H1 (cell line): ENCODE data around the gene EXOC5. TPM values are rescaled to one million over a fixed set of nuclear protein-coding genes. Genes with fewer than 3 reads are reported as not detected.

Source experiments
- CTCF ChIA-PET: fragments of 300-600 bp; sonication (Branson Sonifier 250); formaldehyde crosslinking; loops from one replicate; lab custom pipeline; 2021; ENCODE audit not compliant: partially characterized antibody; lab: Charles Lee
- POLR2A ChIA-PET: fragments of 300-600 bp; sonication (Branson Sonifier 250); formaldehyde crosslinking; loops from one replicate; lab custom pipeline; 2021; ENCODE audit warnings: inconsistent platforms; ENCODE audit not compliant: partially characterized antibody; lab: Charles Lee
- DNase-seq, 2 experiments: peaks; one replicate each; pipeline versions ENCODE4 v3.0.0 to v3.0.0-alpha.2; 2010 to 2022; ENCODE audit warnings: low spot score in 2 of 2, low read depth in 1 of 2, mixed read lengths in 1 of 2
- FAIRE-seq: peaks from 2 replicates; lab custom pipeline; 2011; peaks lifted over from hg19 to GRCh38; lab: Jason Lieb, UNC
- H2AFZ ChIP-seq: 2 replicates; pipeline ENCODE4 v1.8.1; 2012; ENCODE audit warnings: low read length, inconsistent platforms
- H2AK5ac ChIP-seq: 2 replicates; pipeline ENCODE4 v1.6.1; 2013; ENCODE audit warnings: low read depth, low read length
- H2BK120ac ChIP-seq: replicated peaks from 2 replicates; pipeline ENCODE3; 2013; ENCODE audit warnings: low read depth, low read length, inconsistent platforms
- H2BK12ac ChIP-seq: 2 replicates; pipeline ENCODE4 v1.6.1; 2013; ENCODE audit warnings: low read depth, low read length
- H2BK15ac ChIP-seq: 2 replicates; pipeline ENCODE4 v1.6.1; 2013; ENCODE audit warnings: low read length
- H2BK20ac ChIP-seq: 2 replicates; pipeline ENCODE4 v1.6.1; 2013; ENCODE audit warnings: low read length
- H2BK5ac ChIP-seq: 2 replicates; pipeline ENCODE4 v1.6.1; 2013; ENCODE audit warnings: low read depth, low read length
- H3K14ac ChIP-seq: 2 replicates; pipeline ENCODE4 v1.6.1; 2013; ENCODE audit warnings: inconsistent platforms; ENCODE audit not compliant: insufficient read length
- H3K18ac ChIP-seq: 2 replicates; pipeline ENCODE4 v1.6.1; 2013; ENCODE audit warnings: low read length; ENCODE audit errors: extremely low read depth
- H3K23ac ChIP-seq: 2 replicates; pipeline ENCODE4 v1.6.1; 2013; ENCODE audit warnings: inconsistent platforms; ENCODE audit not compliant: insufficient read length
- H3K23me2 ChIP-seq: 2 replicates; pipeline ENCODE4 v1.6.1; 2013; ENCODE audit warnings: low read depth, low read length
- H3K27ac ChIP-seq: 2 replicates; pipeline ENCODE4 v1.6.1; 2011; ENCODE audit warnings: low read depth, low read length, inconsistent platforms
- H3K27me3 ChIP-seq, 4 experiments: replicated peaks in 1 of 4; 1 replicate in 1 of 4; 2 replicates in 3 of 4; pipeline versions ENCODE4 v1.6.1 to v1.8.1; 2011 to 2013; ENCODE audit warnings: low read length in 3 of 4, mild to moderate bottlenecking in 3 of 4, inconsistent platforms in 2 of 4, mixed read lengths in 2 of 4, moderate library complexity in 1 of 4; ENCODE audit not compliant: control insufficient read depth in 3 of 4, insufficient read depth in 3 of 4; ENCODE audit errors: extremely low read depth in 1 of 4
- H3K36me3 ChIP-seq, 4 experiments: 2 replicates each; pipeline versions ENCODE4 v1.6.1 to v1.8.1; 2011 to 2013; ENCODE audit warnings: mild to moderate bottlenecking in 4 of 4, low read length in 3 of 4, moderate library complexity in 2 of 4, control low read depth in 1 of 4, inconsistent platforms in 1 of 4; ENCODE audit not compliant: insufficient read depth in 4 of 4, control insufficient read depth in 2 of 4
- H3K4ac ChIP-seq: replicated peaks from 2 replicates; pipeline ENCODE3; 2013; ENCODE audit warnings: low read length, low read depth, mixed read lengths, inconsistent platforms; ENCODE audit not compliant: insufficient read length
- H3K4me1 ChIP-seq, 4 experiments: replicated peaks in 1 of 4; 1 replicate in 1 of 4; 2 replicates in 3 of 4; pipeline versions ENCODE4 v1.6.1 to v1.8.1; 2011 to 2013; ENCODE audit warnings: low read length in 3 of 4, inconsistent platforms in 2 of 4, mixed read lengths in 1 of 4; ENCODE audit not compliant: insufficient read depth in 4 of 4, control insufficient read depth in 3 of 4
- H3K4me2 ChIP-seq, 2 experiments: 2 replicates each; pipeline versions ENCODE4 v1.6.1 to v1.8.1; 2011 to 2013; ENCODE audit warnings: low read depth in 2 of 2, low read length in 2 of 2, control low read depth in 1 of 2, inconsistent platforms in 1 of 2, mild to moderate bottlenecking in 1 of 2; ENCODE audit not compliant: insufficient read depth in 1 of 2
- H3K4me3 ChIP-seq, 4 experiments: fragments of 200-600, 300-600 bp in 1 of 4; sonication (generic), shearing (Covaris generic), sonication (Bioruptor Twin) in 1 of 4; 2 replicates each; pipeline versions ENCODE4 v1.5.1 to v1.8.1; 2011 to 2016; ENCODE audit warnings: low read length in 4 of 4, low read depth in 3 of 4, control low read depth in 2 of 4, inconsistent platforms in 2 of 4, mild to moderate bottlenecking in 2 of 4, mixed read lengths in 1 of 4, moderate library complexity in 1 of 4; ENCODE audit not compliant: insufficient read depth in 2 of 4; ENCODE audit errors: extremely low read depth in 1 of 4
- H3K56ac ChIP-seq: replicated peaks from 2 replicates; pipeline ENCODE3; 2013; ENCODE audit warnings: low read depth, mild to moderate bottlenecking, mixed read lengths, low read length, inconsistent platforms; ENCODE audit not compliant: insufficient read length
- H3K79me1 ChIP-seq: 2 replicates; pipeline ENCODE4 v1.6.1; 2013; ENCODE audit warnings: low read depth, low read length, control low read depth
- H3K79me2 ChIP-seq, 2 experiments: 2 replicates each; pipeline versions ENCODE4 v1.6.1 to v1.8.1; 2012 to 2013; ENCODE audit warnings: low read length in 2 of 2, mild to moderate bottlenecking in 2 of 2, inconsistent platforms in 1 of 2; ENCODE audit not compliant: insufficient read depth in 2 of 2, control insufficient read depth in 1 of 2
- H3K9ac ChIP-seq, 4 experiments: replicated peaks in 1 of 4; 1 replicate in 1 of 4; 2 replicates in 3 of 4; pipeline versions ENCODE4 v1.6.1 to v1.8.1; 2011 to 2013; ENCODE audit warnings: low read depth in 3 of 4, low read length in 3 of 4, control low read depth in 2 of 4, mild to moderate bottlenecking in 2 of 4, moderate library complexity in 2 of 4, inconsistent platforms in 1 of 4; ENCODE audit errors: extremely low read depth in 1 of 4
- H3K9me3 ChIP-seq, 2 experiments: 2 replicates each; pipeline versions ENCODE4 v1.6.1 to v1.8.1; 2012 to 2013; ENCODE audit warnings: mild to moderate bottlenecking in 2 of 2, moderate library complexity in 2 of 2, control low read depth in 1 of 2, inconsistent platforms in 1 of 2, low read depth in 1 of 2, low read length in 1 of 2, mixed read lengths in 1 of 2; ENCODE audit not compliant: insufficient read depth in 2 of 2
- H4K20me1 ChIP-seq, 2 experiments: replicated peaks in 1 of 2; 2 replicates each; pipeline versions ENCODE3 to v1.8.1; 2011 to 2013; ENCODE audit warnings: inconsistent platforms in 2 of 2, low read length in 2 of 2, mild to moderate bottlenecking in 1 of 2; ENCODE audit not compliant: insufficient read depth in 2 of 2, control insufficient read depth in 1 of 2
- H4K5ac ChIP-seq: 2 replicates; pipeline ENCODE4 v1.6.1; 2013; ENCODE audit warnings: low read length, low read depth, mixed read lengths, inconsistent platforms; ENCODE audit not compliant: insufficient read length
- H4K8ac ChIP-seq: 2 replicates; pipeline ENCODE4 v1.8.0; 2013; ENCODE audit warnings: mild to moderate bottlenecking, moderate library complexity, low read length, inconsistent platforms; ENCODE audit not compliant: insufficient read depth; ENCODE audit errors: extremely low read depth
- H4K91ac ChIP-seq: replicated peaks from 2 replicates; pipeline ENCODE3; 2013; ENCODE audit warnings: low read length, mixed read lengths, inconsistent platforms; ENCODE audit not compliant: insufficient read length
- EGR1 ChIP-seq: IDR thresholded peaks from 2 replicates; pipeline ENCODE4 v1.6.1; 2011; ENCODE audit warnings: low read depth, low read length, borderline replicate concordance
- KDM1A ChIP-seq: fragments of 200-600, 300-600 bp; sonication (generic); IDR thresholded peaks from 2 replicates; pipeline ENCODE4 v1.7.1; 2016; ENCODE audit warnings: mild to moderate bottlenecking, low read length, borderline replicate concordance
- SRF ChIP-seq: IDR thresholded peaks from 2 replicates; pipeline ENCODE4 v1.6.1; 2011; ENCODE audit warnings: mild to moderate bottlenecking, low read depth, low read length, moderate library complexity
- polyA plus RNA-seq, 7 experiments: library from polyadenylated mRNA; depleted of rRNA in 3 of 7; stranded (reverse) in 5 of 7; unstranded in 2 of 7; fragments of >200 nt in 5 of 7; fragments of 200-250 nt in 2 of 7; gene quantifications; 1 replicate in 5 of 7; 2 replicates in 1 of 7; 4 replicates in 1 of 7; pipeline versions ENCODE4 v1.2.1 to v1.2.3, GENCODE V29; 2011 to 2013; ENCODE audit warnings: missing spikeins in 2 of 7, mixed read lengths in 2 of 7
- total RNA-seq: library from RNA; stranded (reverse); fragmentation: NEBNext Ultra II Directional; extraction: Animal tissue kit (Norgen Biotek cat#: 25700); gene quantifications from 2 replicates; pipeline ENCODE4 v1.2.1, GENCODE V29; 2021

The EXOC5 gene
- total and polyA plus RNA-seq, 2 of the 8 experiments (the other 6 are each of a cell fraction or from before 2014, with no cell fraction given) = 23.0 to 86.7 TPM

- Histone ChIP-seq H4K8ac (no peak overlapping the region), H3K9me3 (no peaks in the 10 kb centered on the region), H2BK20ac (no peak overlapping the region), H3K36me3 (peaks cover 0 to 3% (median 1%) of the 10 kb centered on the region in 4 experiments; a peak in 1 of 8 replicates), H3K4me2 (no peak overlapping the region), H3K23me2 (no peaks in the 10 kb centered on the region), H2BK5ac (no peak overlapping the region), H3K23ac (no peak overlapping the region), H4K20me1 (peaks cover 4 to 6% of the 10 kb centered on the region in 2 experiments), H4K91ac (no peak overlapping the region), H3K18ac (no peak overlapping the region), H2BK12ac (no peak overlapping the region), H3K4me1 (peaks cover 0 to 7% (median 2%) of the 10 kb centered on the region in 4 experiments; a peak in 3 of 7 replicates), H3K79me2 (peaks cover 10 to 98% of the 10 kb centered on the region in 2 experiments), H3K27ac (no peak overlapping the region), H2BK15ac (no peak overlapping the region), H3K14ac (no peak overlapping the region), H3K9ac (no peak overlapping the region), H3K4ac (no peak overlapping the region), H3K27me3 (no peaks in the 10 kb centered on the region), H3K4me3 (no peak overlapping the region), H2AFZ (no peak overlapping the region), H3K56ac (no peak overlapping the region), H4K5ac (no peak overlapping the region), H3K79me1 (peaks cover 3% of the 10 kb centered on the region; the same call in 1 of the 2 replicates), H2AK5ac (no peak overlapping the region), H2BK120ac (no peak overlapping the region)
- DNase-seq (no peak), FAIRE-seq (no peak)
- no peak for TF ChIP-seq EGR1
- TF ChIP-seq SRF = no peak
- TF ChIP-seq KDM1A = 0 out of 2 replicates have a peak, but pooled peaks have one; percentile 24
- ChIA-PET POLR2A (no interaction called here), CTCF (no interaction called here)
Measured at GRCh38 chr14:57262117-57262516, 6.6 kb downstream of the EXOC5 start.
